CD4-positive, alpha-beta T cell treated with Interleukin-15 for 1 hour (primary cell): Measurements from ENCODE around the gene TGOLN2.
"Not testable (repeated sequence)": the region's sequence is repeated elsewhere in the genome, so short reads cannot be mapped to it uniquely, and the experiment has no call there.

Experiments
- DNase-seq: peaks from one replicate; pipeline ENCODE4 v3.0.0-alpha.2; 2020

The TGOLN2 gene

DNA sequence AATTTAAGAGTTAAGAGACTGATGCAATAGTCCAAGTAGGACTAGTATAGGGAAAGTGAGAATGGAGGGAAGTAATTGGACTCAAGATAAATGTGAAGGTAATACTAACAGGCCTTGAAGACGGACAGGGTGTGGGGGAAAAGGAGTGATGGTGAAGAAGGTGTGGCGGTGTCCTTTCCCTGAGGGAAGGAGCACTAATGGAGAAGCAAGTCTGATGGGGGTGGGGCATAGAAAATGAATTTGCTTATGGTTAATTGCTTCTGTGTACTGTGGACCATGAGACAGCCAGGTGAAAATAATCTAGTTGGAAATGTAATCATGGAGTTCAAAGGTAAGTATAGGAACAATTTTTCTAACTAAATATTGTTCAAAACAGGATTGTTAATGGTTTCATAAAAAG is 7.1 kb upstream of the TGOLN2 start:
- no peak for DNase-seq

DNA sequence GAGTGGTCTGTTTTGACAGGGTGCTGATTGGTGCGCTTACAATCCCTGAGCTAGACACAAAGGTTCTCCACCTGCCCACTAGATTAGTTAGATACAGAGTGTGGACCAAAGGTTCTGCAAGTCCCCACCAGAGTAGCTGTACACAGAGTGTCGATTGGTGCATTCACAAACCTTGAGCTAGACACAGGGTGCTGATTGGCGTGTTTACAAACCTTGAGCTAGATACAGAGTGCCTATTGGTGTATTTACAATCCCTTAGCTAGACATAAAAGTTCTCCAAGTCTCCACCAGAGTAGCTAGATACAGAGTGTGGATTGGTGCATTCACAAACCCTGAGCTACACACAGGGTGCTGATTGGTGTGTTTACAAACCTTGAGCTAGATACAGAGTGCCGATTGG is 6.1 kb upstream of the TGOLN2 start:
- not testable (repeated sequence) for DNase-seq

DNA sequence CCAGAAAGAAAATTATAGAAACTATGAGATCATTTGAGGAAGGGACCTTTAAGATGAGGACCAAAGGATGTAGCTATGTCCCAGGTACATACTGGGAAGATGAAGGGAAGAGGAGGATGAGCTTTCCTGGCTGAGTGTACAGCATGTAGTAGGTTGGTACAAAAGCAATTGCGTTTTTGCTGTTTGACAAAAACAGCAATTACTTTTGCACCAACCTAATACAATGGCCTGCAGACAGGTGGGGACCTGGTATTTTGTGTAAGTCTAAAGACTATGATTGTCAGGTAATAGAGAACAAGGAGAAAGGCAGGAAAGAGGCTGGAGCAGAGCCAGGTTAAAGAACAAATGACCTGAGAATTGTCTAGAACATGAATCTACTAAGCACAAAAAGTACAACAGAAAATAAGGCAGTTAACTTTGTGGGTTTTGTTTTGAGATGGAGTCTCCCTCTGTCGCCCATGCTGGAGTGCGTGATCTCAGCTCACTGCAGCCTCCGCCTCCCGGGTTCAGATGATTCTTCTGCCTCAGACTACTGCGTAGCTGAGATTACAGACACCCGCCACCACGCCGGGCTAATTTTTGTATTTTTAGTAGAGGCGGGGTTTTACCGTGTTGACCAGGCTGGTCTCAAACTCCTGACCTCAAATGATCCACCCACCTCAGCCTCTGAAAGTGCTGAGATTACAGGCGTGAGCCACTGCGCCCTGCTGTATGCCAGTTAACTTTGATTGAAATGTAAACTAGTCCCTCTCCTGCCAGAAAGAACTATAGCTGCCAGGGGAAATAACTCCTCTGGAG is 3.2 kb upstream of the TGOLN2 start:
- no peak for DNase-seq

DNA sequence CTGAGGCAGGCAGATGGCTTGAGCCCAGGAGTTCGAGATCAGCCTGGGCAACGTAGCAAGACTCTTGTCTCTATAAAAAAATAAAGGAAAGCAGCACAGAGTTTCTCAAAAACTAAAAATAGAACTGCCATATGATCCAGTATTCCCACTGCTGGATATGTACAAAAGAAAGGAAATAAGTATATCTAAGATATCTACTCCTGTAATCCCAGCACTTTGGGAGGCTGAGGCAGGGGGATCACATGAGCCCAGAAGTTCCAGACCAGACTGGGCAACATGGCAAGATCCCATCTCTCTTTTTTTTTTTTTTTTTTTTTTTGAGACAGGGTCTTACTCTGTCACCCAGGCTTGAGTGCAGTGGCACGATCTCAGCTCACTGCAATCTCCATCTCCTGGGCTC is 1.9 kb upstream of the TGOLN2 start:
- DNase-seq: not testable (repeated sequence)

DNA sequence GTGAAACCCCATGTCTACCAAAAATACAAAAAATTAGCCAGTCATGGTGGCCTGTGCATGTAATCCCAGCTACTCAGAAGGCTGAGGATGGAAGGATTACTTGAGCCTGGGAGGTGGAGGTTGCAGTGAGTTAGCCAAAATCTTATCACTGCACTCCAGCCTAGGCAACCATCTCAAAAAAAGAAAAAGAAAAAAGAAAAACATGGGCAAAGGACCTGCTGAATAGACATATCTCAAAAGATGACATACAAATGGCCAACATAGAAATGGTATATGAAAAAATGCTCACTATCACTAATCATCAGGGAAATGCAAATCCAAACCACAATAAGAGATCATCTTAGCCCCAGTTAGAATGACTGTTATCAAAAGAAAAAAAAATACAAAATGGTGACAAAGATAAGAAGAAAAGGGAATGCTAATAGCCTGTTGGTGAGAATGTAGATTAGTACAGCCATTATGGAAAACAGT is 1.4 kb upstream of the TGOLN2 start:
- DNase-seq: no peak

DNA sequence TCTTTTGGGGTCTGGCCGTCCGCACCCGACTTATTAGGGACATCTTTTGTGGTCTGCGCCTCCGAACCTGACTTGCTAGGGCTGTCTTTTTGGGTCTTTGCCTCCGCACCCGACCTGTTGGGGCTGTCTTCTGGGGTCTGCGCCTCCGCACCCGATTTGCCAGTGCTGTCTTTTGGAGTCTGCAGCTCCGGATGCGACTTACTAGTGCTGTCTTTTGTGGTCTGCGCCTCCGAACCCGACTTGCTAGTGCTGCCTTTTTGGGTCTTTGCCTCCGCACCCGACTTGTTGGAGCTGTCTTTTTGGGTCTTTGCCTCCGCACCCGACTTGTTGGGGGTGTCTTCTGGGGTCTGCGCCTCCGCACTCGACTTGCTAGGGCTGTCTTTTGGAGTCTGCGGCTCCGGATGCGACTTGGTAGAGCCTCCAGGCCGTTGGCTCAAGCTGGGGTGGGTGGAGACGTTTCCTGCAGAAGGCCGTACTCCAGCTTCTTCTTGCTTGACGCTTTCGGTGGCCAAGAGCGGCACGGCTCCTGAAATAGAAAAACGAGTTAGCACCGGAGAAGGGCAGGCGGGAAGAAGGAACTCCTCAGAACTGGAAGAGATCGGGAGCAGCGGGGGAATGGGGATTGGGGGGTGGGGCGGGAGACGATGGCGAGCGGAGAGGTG is 498 bp downstream of the TGOLN2 start:
- peak; percentile 57 for DNase-seq

DNA sequence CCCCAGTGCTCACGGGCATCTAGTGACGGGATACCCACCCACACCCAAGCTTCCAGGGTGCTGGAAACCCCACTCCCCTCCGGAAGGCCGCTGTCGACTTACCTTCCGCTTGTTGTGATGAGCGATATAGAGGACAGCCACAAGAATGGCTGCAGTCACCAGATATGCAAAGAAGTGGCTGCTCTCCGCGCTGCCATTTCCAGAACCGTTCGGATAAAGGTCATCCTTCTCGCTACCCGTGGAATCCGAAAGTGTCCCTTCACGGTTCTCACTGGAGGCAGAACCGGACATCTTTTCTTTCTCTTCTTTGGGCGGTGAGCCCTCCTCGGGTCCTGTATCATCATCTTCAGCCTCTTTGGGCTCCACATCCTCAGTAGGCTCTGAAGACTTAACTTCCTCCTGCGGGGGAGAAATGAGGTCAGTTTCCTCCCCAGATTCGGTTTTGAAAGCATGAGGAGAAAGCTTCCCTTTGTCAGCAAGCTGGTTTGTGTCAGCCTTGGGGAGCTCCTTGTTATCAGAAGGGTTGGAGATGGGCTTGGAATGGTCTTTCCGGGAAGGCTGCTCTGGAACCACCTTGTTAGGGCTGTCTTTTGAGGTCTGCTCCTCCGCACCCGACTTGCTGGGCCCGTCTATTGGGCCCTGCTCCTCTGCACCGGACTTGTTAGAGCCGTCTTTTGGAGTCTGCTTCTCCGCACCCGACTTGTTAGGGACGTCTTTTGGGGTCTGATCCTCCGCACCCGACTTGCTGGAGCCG is 1.2 kb downstream of the TGOLN2 start:
- DNase-seq: peak; percentile 38

DNA sequence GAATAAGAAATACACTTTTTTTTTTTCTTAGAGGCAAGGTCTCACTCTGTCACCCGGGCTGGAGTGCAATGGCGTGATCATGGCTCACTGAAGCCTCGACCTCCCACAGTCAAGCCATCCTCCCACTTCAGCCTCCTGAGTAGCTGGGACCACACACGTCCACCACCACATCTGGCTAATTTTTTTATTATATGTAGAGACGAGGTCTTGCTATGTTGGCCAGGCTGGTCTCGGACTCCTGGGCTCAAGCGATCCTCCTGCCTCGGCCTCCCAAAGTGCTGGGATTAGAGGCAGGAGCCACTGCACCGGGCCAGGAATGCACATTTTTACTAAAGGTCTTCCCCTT is 2.4 kb downstream of the TGOLN2 start:
- DNase-seq: no peak

DNA sequence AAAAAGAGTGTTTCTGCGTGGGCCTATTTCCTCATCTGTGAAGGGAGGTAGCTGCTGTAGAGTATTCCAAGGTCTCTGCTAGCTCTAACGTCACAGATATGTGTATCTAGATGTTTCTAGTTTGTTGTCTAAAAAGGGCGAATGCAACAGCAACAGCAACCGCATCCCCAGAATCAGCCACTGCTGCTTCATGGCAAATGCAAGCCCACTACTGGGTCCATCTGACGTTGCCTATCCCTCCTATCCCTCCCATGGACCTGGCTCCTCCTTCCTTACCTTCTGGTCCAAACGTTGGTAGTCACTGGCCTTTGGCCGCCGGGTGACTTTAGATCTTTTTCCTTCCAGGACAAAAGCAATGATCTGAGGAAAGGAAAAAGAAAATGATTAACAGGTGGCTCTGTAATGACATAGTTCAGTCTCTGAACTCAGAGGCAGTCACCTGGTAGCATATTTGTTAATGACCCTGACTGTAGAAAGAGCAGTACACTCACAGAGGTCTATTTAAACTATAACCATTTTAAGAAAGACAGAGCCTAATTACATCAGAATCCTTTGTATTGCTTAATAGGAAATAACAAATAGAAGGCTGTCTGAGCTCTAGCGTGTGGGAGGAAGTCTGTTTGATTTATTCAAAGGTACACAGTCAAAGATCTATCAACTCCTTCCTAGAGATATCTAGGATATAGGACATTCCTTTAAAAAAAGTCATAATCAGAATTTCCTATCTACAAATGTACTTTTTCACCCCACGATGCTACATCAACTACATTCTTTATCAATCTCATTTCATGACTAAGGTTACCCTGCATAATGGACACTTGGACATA is 2.9 kb downstream of the TGOLN2 start:
- no peak for DNase-seq

DNA sequence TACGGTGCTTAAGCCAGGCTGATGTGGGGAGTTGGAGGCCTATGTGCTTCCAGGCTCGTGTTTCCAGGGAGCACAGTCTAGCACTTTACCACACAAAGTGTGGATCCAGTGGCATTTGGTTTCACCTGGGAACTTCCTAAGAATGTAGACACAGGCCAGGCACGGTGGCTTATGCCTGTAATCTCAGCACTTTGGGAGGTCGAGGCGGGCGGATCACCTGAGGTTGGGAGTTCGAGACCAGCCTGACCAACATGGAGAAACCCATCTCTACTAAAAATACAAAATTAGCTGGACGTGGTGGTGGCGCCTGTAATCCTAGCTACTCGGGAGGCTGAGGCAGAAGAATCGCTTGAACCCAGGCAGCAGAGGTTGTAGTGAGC is 3.8 kb downstream of the TGOLN2 start:
- not testable (repeated sequence) for DNase-seq

DNA sequence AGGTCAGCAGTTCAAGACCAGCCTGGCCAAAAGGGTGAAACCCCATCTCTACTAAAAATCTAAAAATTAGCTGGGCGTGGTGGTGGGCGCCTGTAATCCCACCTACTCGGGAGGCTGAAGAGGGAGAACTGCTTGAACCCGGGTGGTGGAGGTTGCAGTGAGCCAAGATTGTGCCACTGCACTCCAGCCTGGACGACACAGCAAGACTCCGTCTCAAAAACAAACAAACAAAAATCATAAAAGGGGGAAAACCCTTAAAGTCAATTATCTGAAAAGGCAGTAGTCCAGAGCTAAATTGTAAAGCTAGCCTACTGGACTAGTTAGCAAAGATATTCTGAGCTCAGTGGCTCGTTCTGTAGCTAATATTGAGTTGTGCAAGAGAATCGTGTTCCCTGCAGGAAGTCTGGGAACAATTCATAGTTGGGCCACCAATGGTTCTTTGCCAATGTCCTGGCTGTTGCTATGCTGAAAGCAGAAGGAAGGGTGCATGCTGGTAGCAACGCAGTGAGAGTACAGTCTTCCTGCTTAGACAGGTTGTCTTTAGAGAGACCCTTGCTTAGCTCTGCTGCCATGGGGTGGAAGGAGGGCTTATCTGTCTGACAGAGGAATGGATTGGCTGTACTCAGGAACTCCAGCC is 4.3 kb downstream of the TGOLN2 start:
- DNase-seq: no peak

DNA sequence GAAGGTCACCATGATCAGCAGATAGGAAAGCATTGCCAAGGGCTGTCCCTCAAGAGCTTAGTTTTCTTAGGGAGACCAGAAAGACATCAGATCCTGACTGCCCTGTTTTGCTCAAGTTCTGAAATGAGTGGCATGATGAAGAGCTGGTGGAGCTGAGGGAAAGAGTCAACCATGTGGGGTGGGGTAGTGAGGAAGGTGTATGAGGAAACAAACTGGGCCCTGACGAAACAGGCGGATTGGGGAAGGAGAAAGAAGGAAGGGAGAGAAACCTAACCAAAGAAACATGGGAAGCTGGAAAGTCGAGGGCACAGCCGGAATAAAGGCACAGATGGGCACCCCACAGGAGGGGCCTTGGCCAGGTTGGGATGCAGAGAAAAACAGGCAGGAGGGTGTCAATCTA is 8.0 kb downstream of the TGOLN2 start:
- no peak for DNase-seq

DNA sequence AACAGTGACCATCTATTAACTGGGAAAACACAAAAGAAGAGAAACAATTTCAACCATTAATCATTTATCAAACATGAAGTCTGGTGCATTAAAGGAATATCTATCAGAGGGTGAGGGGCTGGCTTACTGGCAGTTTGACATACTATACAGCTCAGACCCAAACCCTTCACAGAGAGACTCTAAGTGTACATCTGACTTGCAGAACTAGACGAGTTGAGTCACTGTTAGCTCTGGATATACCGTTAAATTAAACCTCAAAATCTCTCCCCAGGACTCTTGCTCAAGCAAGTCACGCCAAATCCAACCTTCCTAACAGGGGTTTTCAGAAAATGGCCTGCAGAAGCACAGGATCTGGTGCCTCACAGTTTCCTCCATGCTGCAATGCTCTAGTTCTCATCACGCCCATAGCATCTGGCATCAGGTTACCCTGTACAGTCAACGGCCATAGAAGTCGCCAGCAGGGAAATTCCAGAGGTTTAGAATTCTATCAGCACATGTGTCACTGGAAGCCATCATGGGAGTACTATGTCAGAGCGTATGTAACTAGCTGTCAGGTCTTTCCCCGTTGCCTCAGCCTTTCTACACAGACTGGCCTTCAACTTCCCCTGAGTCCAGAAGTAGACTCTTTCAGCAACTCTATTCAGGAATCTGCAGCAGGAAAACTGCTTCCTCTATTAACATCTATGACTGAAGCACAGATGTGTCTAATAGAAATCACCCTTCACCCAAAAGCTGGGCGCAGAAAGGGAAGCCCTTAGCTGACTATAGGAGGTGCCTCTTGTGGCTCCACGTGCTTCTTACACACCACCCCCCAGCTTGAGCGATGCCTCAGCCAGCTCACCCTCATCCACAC is 9.3 kb downstream of the TGOLN2 start:
- no peak for DNase-seq

DNA sequence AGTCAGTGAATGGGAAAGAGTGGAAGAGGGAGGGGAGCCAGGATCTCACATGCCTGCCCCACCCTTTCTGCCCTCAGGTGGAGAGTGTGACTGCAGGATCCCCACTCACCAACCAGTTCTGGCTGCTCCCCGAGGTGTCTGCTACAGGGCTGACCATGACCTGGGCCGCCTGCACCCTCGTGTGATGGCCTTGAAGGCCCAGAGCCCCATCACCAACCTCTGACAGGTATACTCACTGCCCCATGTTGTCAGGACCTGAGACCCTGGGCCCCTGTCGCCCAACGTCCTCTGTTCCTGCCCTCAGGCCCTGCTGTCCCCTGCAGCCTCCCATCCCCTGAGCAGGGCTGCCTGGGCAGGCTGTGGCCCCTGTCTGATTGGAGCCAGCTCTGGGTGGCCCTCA is 11.9 kb downstream of the TGOLN2 start:
- not testable (repeated sequence) for DNase-seq

DNA sequence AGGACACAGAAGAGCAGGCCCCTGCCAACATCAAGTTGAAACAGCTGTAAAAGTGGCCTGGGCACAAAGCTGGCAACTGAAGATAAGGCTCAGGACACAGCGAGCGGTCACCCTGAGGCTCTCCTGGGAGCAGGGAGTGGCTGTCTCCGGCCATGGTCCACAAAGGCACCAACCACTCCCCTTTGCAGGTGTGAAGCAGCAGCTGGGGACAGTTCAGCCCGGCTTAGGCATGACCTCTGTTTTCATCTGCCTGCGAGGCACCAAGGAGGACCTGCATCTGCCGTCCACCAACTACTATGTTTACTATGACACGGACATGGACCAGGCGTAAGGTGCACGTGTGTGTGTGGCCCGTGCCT is 12.9 kb downstream of the TGOLN2 start:
- no peak for DNase-seq

DNA sequence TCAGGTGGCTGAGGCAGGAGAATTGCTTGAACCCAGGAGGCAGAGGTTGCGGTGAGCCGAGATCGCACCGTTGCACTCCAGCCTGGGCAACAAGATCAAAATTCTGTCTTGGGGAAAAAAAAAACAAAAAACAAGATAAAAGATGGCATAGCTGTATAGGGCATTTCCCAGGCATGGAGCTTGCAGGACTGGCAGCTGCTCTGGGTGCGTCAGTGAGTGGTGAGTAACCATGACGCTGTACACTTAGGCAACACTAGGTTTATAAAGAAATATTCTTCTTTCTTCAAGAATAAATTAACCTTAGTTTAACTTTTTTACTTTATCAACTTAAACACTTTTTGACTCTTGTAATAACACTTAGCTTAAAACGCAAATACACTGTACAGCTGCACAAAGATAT is 15.4 kb downstream of the TGOLN2 start:
- no peak for DNase-seq

DNA sequence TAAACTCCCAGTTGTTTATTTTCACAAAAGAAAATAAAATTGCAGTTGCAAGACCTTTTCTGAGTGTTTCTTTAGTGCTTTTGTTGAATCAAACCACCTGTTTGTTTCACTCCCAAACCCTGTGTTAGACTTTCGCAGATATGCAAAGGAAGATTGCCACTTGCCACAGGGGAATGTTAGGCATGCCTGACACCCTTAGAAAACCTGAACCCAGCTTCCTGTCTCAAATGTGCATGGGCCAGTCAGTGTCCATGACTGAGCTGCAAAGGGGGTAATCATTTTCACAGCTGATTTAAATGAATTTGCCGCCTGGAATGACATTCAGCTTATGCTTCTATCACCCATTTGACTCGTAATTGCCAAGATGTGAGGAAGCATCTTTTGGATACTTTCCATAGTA is 17.5 kb downstream of the TGOLN2 start:
- no peak for DNase-seq

DNA sequence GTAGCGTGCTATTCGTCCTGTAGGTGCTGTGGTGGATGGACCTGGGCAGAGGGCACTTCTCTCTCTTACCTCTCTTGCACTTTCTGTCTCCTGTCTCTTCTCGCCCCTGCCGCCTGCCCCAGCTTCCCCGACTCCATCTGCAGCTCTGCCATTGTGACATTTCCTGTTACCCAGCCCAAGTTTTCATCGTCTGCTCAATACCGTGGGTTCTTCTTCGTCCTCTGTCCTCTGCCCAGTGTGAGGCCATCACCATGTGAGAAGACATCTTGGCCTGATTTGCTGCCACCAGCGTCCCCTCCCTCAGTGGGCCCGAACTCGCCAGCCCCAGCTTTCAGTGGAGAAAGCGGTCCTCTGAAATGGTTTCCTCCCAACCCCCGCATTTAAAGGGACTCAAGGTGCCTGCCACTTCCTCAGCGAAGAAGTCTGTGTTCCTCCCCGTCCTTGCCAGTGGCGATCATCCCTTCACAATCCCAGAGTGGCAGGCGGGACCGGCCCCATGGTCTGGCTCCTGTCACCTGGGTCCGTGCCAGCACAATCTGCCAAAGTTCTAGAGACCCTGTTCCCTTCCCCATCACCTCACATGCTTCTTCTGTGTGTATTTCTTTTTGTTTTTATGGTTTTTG is 18.0 kb downstream of the TGOLN2 start:
- DNase-seq: peak; percentile 24

DNA sequence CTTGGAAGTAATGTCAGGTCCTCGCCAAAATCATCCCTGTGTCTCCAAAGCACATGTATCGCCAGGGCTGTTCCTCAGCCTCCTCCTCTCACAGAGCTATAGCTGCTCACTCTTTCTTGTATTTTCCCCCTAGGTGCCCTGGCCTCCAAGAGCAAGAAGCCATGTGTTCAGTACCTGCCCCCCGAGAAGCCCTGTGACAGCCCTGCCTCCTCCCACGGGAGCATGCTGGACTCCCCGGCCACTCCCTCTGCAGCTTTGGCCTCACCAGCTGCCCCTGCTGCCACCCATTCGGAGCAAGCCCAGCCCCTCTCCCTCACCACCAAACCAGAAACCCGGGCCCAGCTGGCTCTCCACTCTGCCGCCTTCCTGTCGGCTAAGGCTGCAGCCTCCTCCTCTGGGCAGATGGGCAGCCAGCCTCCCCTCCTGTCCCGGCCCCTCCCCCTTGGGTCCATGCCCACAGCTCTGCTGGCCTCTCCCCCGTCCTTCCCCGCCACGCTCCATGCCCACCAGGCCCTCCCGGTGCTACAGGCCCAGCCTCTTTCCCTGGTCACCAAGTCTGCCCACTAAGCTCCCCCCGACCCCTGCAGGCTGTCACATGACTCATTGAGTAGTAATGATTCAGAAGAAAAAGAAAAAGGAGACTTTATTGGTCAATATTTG is 18.8 kb downstream of the TGOLN2 start:
- no peak for DNase-seq

DNA sequence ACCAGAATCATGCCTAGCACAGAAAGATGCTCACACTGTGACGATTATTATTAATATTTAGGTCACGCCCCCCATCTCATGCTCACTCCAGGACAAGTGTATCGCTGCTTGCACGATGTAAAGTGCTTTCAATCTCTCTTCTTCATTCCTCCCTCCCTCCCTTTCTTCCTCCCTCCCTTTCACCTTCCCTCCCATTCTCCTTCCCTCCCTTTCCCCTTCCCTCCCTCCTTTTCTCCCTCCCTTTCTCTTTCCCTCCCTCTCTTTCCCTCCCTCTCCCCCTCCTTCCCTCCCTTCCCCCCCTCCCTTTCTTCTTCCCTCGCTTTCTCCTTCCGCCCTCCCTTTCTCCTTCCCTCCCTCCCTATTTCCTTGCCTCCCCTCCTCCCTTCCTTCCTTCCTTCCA is 19.6 kb downstream of the TGOLN2 start:
- DNase-seq: no peak

DNA sequence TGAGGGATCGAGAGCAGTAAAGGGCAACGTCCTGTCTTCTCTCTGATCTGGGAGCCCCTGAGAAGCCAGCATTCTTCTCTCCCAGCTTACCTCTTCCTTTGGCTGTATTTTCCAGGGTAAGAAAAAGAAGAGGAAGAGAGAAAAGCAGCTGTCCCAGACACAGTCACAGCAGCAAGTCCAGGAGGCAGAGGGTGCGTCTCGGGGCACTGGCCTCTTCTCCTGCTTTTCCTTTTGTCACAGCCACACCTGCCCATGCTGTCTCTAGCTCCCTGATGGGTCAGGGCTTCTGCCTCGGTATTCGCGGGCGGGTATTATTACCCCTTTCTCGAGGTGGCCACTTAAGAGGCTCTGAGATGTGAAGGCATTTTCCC is 20.3 kb downstream of the TGOLN2 start:
- no peak for DNase-seq
